Activated T-cell treated with anti-CD3 and anti-CD28 coated beads, Interleukin-2, amount 50 U/mL, for 48 hours (primary cell): ENCODE data around the gene TAF6.

ENCODE experiments used
- DNase-seq, 2 experiments: peaks; one replicate each; pipeline ENCODE4 v3.0.0-alpha.2; 2020

TAF6 gene

GRCh38 chr7:100091411-100092181 lies 27.6 kb downstream of the TAF6 start:
- peak; percentile 64 for DNase-seq

- DNase-seq: peak in 1 of 2 experiments; percentile 53
These were observed 28.4 kb downstream of the TAF6 start for GRCh38 chr7:100090527-100091410.

- peak in 1 of 2 experiments; percentile 42 for DNase-seq
These were observed 29.5 kb downstream of the TAF6 start for GRCh38 chr7:100089458-100090196.

DNA sequence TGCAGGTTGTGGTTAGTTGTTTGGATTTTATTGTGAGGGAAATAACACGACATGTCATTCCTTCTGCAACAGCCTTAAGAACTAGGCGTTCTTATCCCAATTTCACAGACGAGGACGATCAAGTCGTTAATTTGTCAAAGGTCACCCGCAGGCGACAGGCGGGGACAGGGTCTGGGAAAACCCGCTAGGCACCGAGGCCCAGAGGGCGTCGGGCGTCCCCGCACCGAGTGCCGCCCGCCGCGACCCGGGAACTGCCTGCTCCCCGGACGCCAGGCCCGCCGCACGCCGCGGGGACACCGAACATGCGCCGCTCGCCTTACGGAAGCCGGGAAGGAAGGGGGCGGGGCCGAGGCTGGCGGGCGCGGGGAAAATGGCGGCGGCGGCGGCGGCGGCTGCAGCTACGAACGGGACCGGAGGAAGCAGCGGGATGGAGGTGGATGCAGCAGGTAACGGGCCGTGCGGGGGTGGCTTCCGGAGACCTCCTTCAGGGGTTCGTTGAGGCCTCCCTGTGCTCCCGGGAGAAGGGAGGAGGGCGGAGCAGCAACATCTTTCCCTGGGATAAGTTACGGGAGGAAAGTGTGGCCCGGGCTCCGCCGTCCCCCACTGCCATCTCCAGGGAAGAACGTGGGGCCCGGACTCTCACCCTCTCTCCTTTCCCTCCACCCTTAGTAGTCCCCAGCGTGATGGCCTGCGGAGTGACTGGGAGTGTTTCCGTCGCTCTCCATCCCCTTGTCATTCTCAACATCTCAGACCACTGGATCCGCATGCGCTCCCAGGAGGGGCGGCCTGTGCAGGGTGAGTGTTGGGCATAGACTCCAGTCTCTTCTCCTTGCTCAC lies 30.3 kb downstream of the TAF6 start, which contains the start of gene COPS6:
Gene COPS6 (plus strand): TSS at position 349 of the 837 bp plus-strand sequence. CDS start 22 bp downstream, at position 371.
- DNase-seq: peak; percentile 91 to 92

DNA sequence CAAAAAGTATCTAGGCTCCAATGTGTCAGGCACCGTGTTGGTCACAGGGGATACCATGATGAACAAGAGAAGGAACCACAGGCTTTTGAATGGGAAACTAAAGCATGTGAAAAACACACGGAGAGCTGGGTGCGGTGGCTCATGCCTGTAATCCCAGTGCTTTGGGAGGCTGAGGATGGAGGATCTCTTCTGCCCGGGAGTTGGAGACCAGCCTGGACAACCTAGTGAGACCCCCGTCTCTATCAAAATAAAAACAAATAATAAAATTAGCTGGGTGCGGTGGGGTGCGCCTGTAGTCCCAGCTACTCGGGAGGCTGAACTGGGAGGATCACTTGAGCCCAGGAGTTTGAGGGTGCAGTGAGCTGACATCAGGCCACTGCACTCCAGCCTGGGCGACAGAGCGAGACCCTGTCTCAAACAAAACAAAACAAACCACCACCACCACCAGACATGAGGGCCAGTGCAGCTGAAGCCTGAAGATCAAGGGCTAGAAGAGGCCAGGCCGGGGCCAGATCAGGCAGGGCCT lies 31.0 kb downstream of the TAF6 start:
- no peak for DNase-seq

DNA sequence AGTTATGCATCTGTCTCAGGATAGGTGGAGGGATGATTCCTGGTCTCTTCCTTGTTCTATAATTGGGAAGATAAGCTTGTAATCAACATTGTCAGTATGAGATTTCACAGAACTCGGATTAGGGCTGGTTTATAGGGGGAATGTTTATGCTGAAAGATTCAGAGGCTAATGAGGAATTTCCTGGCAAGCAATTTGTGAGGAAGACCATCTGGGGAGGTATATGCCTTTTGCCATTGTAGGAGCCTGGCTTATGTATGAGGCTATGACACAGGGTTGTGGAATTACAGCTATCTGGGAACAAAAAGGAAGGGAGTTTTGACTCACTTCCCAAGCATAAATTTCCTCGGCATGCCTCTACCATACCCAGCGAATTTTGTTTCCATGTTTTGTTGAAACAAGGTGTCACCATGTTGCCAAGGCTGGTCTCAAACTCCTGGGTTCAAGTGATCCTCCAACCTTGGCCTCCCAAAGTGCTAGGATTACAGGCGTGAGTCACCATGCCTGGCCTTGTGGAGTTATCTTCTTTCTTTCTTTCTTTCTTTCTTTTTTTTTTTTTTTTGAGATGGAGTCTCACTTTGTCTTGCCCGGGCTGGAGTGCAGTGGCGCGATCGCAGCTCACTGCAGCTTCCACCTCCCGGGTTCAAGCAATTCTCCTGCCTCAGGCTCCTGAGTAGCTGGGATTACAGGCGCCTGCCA lies 32.0 kb downstream of the TAF6 start:
- DNase-seq: no peak

DNA sequence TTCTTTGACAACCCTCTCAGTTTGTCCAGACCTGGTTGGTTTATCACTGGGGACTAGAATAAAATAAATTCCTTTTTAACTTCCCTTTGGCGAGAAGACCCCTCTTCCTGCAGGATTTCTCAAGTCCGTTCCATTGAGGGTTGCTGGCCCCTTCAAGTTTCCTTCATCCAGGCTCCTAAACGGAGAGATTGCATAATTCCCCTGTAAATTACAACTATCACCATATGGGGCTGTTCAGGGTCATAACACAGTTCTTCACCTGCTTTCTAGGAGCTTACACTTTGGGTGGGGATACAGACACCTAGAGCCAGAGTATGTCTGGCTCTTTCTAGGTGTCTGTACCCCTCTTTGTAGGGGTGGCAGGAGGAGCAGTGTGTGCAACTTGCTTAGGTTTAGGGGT lies 33.6 kb downstream of the TAF6 start:
- DNase-seq: no peak

DNA sequence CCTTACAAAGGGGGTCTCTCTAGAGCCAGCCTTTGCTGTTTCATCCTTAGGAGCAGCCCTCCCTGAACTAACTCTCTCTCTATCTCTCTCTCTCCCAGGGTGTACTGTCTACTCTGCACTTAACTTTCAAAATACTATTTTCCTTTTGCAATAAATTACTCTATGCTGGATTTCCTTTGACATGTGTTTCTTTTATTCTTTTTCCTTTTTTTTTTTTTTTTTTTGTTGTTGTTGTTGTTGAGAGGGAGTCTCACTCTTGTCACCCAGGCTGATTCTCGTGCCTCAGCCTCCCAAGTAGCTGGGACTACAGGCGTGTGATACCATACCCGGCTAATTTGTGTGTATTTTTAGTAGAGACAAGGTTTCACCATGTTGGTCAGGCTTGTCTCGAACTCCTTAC lies 36.2 kb downstream of the TAF6 start:
- DNase-seq: no peak

DNA sequence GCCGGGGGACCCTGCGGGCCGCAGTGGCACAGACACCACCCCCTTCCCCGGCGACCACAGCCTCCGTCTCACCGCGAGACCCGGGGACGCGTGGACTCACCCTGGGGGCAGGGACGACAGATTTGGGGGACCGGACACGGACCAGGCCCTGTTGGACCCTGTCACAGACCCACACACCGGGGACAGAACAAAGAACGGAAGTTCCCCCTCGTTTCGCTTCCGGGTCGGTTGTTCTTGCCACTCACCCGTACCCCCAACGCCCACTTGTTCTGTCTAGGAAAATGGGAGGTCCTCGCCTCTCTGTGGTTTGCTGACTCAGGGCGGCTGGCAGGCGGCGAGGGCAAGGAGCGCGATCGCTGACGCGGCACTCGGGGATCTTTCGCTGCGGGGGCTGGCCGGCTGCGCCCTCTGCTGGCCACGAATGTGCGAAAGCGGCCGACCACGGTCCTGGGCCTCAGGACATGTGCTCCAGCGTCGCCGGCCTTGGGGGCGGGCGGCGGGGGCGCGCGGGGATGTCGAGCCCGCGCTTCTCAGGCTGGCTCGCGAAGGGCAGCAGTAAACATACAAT lies 37.5 kb downstream of the TAF6 start, which contains the start of gene ZNF3:
Gene ZNF3 (minus strand): TSS at position 189 of the 568 bp plus-strand sequence. CDS start 4,366 bp downstream, outside the sequence.
- peak; percentile 98 to 99 for DNase-seq

GRCh38 chr7:100080907-100081534 lies 38.1 kb downstream of the TAF6 start:
- DNase-seq: no peak

GRCh38 chr7:100079024-100079560 lies 40.1 kb downstream of the TAF6 start:
- DNase-seq: no peak

DNA sequence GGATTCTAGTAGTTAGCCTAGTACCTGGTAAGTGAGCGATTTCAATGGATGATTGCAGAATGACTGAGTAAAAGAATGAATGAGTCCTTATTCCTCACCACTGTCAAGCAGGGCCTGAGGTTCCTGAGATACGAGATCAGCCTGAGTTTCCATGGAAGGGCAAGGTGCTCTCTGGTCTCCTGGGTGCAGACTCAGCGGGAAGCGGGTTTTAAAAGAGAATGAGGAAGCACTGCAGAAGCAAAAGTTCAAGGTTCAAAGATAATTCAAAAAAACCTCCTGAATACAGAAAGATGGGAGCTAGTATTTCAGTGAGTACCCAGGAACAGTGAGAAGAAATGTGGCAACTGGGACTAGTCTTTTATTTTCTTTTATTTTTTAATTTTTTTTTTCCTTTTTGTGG lies 42.0 kb downstream of the TAF6 start:
- no peak for DNase-seq

- no peak for DNase-seq
These were observed 43.7 kb downstream of the TAF6 start for GRCh38 chr7:100075418-100075817.

GRCh38 chr7:100074841-100075240 lies 44.3 kb downstream of the TAF6 start:
- DNase-seq: no peak

DNA sequence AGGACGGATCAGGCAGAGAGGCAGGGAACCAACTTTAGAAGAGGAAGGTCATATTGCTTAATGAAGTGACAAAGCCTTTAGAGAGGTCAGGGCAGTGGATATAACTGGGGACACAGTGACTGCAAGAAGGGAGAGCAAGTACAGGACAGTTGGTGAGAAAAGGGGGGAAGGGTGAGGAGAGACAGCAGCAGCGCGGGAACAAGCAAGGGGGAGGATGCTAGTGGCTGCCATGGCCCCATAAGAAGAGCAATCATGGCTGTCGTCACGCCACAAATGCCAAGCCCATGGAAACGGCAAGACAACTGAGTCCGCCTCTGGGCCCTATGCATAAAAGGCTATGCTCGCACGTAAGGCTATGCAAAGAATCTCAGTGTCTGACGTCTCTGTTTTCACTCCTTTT lies 46.7 kb downstream of the TAF6 start:
- DNase-seq: no peak

DNA sequence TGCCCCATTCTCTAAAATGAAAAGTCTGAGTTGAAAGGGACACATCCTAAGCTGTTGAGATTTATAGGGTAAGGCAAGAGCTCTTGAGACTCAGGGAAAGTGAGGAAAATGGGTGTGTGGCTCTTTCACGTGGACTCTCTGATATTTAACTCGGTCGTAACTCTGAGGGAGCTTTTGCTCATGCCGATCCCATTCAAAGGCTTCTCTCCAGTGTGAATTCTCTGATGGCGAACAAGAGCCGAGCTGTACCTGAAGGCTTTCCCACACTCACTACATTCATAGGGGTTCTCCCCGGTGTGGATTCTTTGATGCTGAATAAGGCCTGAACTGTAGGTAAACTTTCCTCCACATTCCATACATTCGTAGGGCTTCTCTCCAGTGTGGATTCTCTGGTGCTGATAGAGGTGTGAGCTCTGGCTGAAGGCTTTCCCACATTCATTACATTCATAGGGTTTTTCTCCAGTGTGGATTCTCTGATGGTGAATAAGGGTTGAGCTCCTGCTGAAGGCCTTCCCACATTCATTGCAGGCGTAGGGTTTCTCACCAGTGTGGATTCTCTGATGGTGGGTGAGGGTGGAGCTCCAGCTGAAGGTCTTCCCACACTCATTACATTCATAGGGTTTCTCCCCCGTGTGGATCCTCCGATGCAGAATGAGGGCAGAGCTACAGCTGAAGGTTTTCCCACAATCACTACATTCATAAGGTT lies 48.0 kb downstream of the TAF6 start:
- peak in 1 of 2 experiments; percentile 24 for DNase-seq

DNA sequence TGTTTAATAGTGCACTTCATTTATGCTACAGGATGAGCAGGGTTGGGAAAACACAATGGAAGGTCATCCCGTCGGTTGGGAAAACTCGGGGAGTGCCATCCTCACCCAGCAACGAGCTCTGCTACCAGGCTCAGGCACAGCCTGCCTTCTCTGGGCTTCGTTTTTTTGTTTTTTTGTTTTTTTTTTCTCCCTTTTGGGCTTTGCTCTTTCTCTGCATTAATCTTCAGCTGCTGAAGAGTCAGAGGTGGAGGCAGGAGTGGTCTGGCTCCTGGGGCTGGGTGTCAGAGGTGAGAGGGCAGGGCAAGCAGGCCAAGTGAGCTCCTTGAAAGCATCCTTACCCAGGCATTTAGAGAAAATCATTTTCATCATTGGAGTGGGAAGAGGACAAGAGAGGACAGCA lies 49.2 kb downstream of the TAF6 start:
- no peak for DNase-seq

- DNase-seq: no peak
These were observed 52.2 kb downstream of the TAF6 start for GRCh38 chr7:100066953-100067352.
